ENCODE data around the gene TEX13A. TPM values are rescaled to one million over a fixed set of nuclear protein-coding genes. Genes with fewer than 3 reads are reported as not detected.

TEX13A gene
- total and polyA plus RNA-seq, 2 of the 13 experiments (the other 11 are each of a cell fraction or from before 2014, with no cell fraction given): not detected

GRCh38 chrX:105190252-105190853 is 30.1 kb downstream of the TEX13A start (continued):
- TF ChIP-seq BRD4 (CRISPR knock-in tag; IDR thresholded peaks at IDR 0.05) (no peak), ZNF256 (CRISPR knock-in tag; conservative IDR thresholded peaks at IDR 0.05) (no peak), ZNF451 (CRISPR knock-in tag; IDR thresholded peaks at IDR 0.05) (no peak), SAP130 (CRISPR knock-in tag; IDR thresholded peaks at IDR 0.05; ENCODE audit: low read depth) (no peak), MXI1 (IDR thresholded peaks at IDR 0.05; ENCODE audit: borderline replicate concordance, low read depth, low read length) (no peak), EEA1 (CRISPR knock-in tag; IDR thresholded peaks at IDR 0.05; ENCODE audit: borderline replicate concordance) (no peak), PRPF4 (IDR thresholded peaks at IDR 0.05; ENCODE audit: low read depth, low read length, poor library complexity, severe bottlenecking) (no peak)

GRCh38 chrX:105189093-105189492 is 31.4 kb downstream of the TEX13A start:
- 13% methylated on average over 4 of the region's 8 CpGs for WGBS (ENCODE audit: low lambda C conversion rate)
- Histone ChIP-seq H3K4me2 (ENCODE audit: low read depth, low read length) (no peak overlapping the region), H3K4me1 (ENCODE audit: insufficient read depth, low read length) (no peaks in the 10 kb centered on the region), H3K4me3 (replicated peaks in 1 of 3; ENCODE audit: insufficient read depth in 1 of 3, low read depth in 2 of 3, low read length in 3 of 3) (no peak overlapping the region), H3K27ac (ENCODE audit: extremely low read length, insufficient read depth, low read length) (no peak overlapping the region), H3K9ac (ENCODE audit: insufficient read depth, low read depth, low read length) (no peak overlapping the region), H4K20me1 (ENCODE audit: insufficient read depth, low read length) (no peaks in the 10 kb centered on the region), H3K27me3 (ENCODE audit: control insufficient read depth in 1 of 2, insufficient read depth in 2 of 2, low read length in 2 of 2) (no peaks in the 10 kb centered on the region), H3K36me3 (replicated peaks in 1 of 2; ENCODE audit: control insufficient read depth in 1 of 2, insufficient read depth in 2 of 2, low read length in 2 of 2) (no peaks in the 10 kb centered on the region), H2AFZ (ENCODE audit: low read length) (no peak overlapping the region), H3K79me2 (ENCODE audit: insufficient read depth, low read length) (no peaks in the 10 kb centered on the region), H3K9me3 (ENCODE audit: low read length) (no peaks in the 10 kb centered on the region)
- no peak for FAIRE-seq
- ChIA-PET POLR2A (no interaction called here), CTCF (ENCODE audit: low intra/inter-chr PET ratio, low total read pairs) (no interaction called here)
- no peak for TF ChIP-seq FOSL2 (CRISPR knock-in tag; IDR thresholded peaks at IDR 0.05)
- TF ChIP-seq ZNF121 (CRISPR knock-in tag; IDR thresholded peaks at IDR 0.05): peak; percentile 69
- DNase-seq (ENCODE audit: low spot score): no peak
- intact Hi-C loops (cut with micrococcal nuclease; ENCODE audit: unreplicated experiment) (no loop called here), in situ Hi-C loops (cut with HindIII; ENCODE audit: extremely low pct_ligation_motif_present, low pct_unique_long_range_greater_than_20kb) (no loop called here)
- no peak for ATAC-seq
- no TSS peak for BruUV-seq (replicated peaks)
